HG02943 (cell line): Measurements from ENCODE around the gene GAGE12F.
"Not testable (repeated sequence)": the region's sequence is repeated elsewhere in the genome, so short reads cannot be mapped to it uniquely, and the experiment has no call there.

Experiments
- ATAC-seq: cut with Tn5 transposase; IDR thresholded peaks from one replicate; pipeline ENCODE4 v1.9.1; 2021; ENCODE audit warnings: mild to moderate bottlenecking, low read depth, moderate library complexity; ENCODE audit not compliant: unreplicated experiment

The GAGE12F gene, protein sequence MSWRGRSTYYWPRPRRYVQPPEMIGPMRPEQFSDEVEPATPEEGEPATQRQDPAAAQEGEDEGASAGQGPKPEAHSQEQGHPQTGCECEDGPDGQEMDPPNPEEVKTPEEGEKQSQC

DNA sequence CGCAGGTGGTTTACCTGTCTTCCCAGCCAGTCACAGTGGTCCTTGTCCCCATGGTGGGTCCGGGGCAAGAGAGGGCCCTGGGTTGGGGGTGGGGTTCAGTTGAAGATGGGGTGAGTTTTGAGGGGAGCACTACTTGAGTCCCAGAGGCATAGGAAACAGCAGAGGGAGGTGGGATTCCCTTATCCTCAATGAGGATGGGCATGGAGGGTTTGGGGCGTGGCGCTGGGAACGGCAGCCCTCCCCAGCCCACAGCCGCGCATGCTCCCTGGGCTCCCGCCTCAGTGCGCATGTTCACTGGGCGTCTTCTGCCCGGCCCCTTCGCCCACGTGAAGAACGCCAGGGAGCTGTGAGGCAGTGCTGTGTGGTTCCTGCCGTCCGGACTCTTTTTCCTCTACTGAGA is at the start of gene GAGE12F:
Gene GAGE12F (plus strand): TSS at position 301 of the 400 bp plus-strand sequence. CDS start 1,155 bp downstream, outside the sequence.
- not testable (repeated sequence) for ATAC-seq

DNA sequence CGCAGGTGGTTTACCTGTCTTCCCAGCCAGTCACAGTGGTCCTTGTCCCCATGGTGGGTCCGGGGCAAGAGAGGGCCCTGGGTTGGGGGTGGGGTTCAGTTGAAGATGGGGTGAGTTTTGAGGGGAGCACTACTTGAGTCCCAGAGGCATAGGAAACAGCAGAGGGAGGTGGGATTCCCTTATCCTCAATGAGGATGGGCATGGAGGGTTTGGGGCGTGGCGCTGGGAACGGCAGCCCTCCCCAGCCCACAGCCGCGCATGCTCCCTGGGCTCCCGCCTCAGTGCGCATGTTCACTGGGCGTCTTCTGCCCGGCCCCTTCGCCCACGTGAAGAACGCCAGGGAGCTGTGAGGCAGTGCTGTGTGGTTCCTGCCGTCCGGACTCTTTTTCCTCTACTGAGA is 28.8 kb upstream of the GAGE12F start, which contains the start of gene GAGE12C:
Gene GAGE12C (plus strand): TSS at position 301 of the 400 bp plus-strand sequence. CDS start 1,155 bp downstream, outside the sequence.
- not testable (repeated sequence) for ATAC-seq

DNA sequence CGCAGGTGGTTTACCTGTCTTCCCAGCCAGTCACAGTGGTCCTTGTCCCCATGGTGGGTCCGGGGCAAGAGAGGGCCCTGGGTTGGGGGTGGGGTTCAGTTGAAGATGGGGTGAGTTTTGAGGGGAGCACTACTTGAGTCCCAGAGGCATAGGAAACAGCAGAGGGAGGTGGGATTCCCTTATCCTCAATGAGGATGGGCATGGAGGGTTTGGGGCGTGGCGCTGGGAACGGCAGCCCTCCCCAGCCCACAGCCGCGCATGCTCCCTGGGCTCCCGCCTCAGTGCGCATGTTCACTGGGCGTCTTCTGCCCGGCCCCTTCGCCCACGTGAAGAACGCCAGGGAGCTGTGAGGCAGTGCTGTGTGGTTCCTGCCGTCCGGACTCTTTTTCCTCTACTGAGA is 19.2 kb upstream of the GAGE12F start, which contains the start of gene GAGE12D:
Gene GAGE12D (plus strand): TSS at position 301 of the 400 bp plus-strand sequence. CDS start 1,155 bp downstream, outside the sequence.
- ATAC-seq, result not testable (repeated sequence)

DNA sequence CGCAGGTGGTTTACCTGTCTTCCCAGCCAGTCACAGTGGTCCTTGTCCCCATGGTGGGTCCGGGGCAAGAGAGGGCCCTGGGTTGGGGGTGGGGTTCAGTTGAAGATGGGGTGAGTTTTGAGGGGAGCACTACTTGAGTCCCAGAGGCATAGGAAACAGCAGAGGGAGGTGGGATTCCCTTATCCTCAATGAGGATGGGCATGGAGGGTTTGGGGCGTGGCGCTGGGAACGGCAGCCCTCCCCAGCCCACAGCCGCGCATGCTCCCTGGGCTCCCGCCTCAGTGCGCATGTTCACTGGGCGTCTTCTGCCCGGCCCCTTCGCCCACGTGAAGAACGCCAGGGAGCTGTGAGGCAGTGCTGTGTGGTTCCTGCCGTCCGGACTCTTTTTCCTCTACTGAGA is 9.7 kb upstream of the GAGE12F start, which contains the start of gene GAGE12E:
Gene GAGE12E (plus strand): TSS at position 301 of the 400 bp plus-strand sequence. CDS start 1,155 bp downstream, outside the sequence.
- ATAC-seq, result not testable (repeated sequence)

DNA sequence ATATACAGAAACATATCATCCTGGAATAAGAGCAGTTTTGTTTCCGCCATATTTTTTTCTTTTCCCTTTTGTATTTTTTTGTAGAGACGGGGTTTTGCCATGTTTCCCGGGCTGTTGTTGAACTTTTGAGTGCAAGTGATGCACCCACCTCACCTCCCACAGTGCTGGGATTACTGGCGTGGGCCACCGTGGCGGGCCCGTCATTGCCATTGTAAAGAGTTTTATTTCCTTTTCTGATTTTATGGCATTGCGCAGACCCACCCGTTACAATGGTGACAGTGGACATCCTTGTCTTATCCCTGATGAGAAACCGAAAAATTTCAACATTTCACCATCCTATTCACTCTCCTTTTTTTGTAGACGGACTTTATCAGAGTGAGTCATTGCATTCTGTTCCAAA is 8.1 kb downstream of the GAGE12F start:
- not testable (repeated sequence) for ATAC-seq

DNA sequence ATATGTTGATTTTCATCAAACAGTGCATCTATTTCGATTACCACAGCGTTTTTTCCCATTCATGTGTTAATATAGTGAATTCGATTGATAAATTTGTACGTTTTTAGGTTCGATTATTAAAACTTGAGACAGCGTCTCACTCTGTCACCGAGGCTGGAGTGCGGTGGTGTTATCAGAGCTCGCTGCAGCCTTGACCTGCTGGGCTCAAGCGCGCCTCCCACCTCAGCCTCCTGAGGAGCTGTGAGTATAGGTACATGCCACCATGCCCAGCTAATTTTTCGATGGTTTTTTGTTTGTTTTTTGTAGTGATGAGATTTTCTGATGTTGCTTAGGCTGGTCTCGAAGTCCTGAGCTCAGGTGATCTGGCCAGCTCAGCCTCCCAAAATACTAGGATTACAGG is 8.5 kb downstream of the GAGE12F start:
- not testable (repeated sequence) for ATAC-seq

DNA sequence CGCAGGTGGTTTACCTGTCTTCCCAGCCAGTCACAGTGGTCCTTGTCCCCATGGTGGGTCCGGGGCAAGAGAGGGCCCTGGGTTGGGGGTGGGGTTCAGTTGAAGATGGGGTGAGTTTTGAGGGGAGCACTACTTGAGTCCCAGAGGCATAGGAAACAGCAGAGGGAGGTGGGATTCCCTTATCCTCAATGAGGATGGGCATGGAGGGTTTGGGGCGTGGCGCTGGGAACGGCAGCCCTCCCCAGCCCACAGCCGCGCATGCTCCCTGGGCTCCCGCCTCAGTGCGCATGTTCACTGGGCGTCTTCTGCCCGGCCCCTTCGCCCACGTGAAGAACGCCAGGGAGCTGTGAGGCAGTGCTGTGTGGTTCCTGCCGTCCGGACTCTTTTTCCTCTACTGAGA is 9.5 kb downstream of the GAGE12F start, which contains the start of gene GAGE12G:
Gene GAGE12G (plus strand): TSS at position 301 of the 400 bp plus-strand sequence. CDS start 1,155 bp downstream, outside the sequence.
- ATAC-seq, result not testable (repeated sequence)

DNA sequence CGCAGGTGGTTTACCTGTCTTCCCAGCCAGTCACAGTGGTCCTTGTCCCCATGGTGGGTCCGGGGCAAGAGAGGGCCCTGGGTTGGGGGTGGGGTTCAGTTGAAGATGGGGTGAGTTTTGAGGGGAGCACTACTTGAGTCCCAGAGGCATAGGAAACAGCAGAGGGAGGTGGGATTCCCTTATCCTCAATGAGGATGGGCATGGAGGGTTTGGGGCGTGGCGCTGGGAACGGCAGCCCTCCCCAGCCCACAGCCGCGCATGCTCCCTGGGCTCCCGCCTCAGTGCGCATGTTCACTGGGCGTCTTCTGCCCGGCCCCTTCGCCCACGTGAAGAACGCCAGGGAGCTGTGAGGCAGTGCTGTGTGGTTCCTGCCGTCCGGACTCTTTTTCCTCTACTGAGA is 19.0 kb downstream of the GAGE12F start, which contains the start of gene GAGE12H:
Gene GAGE12H (plus strand): TSS at position 301 of the 400 bp plus-strand sequence. CDS start 1,155 bp downstream, outside the sequence.
- ATAC-seq, result not testable (repeated sequence)

DNA sequence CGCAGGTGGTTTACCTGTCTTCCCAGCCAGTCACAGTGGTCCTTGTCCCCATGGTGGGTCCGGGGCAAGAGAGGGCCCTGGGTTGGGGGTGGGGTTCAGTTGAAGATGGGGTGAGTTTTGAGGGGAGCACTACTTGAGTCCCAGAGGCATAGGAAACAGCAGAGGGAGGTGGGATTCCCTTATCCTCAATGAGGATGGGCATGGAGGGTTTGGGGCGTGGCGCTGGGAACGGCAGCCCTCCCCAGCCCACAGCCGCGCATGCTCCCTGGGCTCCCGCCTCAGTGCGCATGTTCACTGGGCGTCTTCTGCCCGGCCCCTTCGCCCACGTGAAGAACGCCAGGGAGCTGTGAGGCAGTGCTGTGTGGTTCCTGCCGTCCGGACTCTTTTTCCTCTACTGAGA is 28.6 kb downstream of the GAGE12F start, which contains the start of gene GAGE2A:
Gene GAGE2A (plus strand): TSS at position 301 of the 400 bp plus-strand sequence. CDS start 1,155 bp downstream, outside the sequence.
- not testable (repeated sequence) for ATAC-seq

DNA sequence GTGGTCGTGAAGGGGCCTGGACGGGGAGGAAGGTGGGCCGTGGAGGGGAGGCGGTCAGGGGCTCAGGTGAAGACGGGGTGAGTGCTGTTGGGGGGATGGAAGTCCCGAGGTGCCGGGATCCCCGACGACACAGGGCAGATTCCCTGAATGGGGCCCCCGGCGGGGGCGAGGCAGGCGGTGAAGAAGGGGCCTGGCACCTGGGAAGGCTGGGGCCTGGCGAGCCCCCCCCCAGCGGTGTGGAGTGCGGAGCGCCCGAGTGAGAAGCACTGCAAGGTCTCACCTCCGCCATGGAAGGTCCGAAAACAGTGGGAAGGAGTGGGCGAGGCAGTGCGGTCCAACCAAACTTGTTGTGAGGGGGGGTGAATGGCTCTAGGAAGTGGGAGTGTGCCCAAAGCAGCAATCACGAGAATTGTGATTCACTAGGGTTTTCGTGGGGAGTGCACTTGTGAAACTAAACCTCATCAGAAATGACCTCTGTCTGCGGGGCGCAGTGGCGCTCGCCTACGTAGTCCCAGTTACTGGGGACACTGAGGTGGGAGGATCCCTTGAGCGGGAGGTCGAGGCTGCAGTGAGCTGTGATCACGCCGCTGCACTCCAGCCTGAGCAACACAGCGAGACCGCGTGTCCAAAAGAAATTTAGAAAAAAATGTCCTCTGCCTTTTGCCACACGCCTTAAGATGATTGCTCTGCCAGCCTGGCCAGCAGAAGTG is 29.3 kb downstream of the GAGE12F start:
- not testable (repeated sequence) for ATAC-seq

DNA sequence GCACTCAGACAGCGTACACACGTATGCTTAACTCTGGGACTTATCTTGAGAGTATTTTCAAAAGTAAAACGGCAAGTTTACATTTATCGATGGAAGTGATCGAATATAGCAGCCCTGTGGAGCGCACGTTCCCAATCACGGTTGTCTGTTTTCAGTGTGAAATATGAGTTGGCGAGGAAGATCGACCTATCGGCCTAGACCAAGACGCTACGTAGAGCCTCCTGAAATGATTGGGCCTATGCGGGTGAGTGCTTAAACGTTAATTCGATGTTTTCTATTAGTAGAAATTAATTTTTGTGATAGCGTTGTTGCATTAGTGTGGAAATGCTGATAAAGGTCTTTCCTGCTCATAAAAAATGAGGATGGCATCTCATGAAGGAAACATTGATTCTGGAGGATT is 29.8 kb downstream of the GAGE12F start:
- ATAC-seq, result not testable (repeated sequence)

DNA sequence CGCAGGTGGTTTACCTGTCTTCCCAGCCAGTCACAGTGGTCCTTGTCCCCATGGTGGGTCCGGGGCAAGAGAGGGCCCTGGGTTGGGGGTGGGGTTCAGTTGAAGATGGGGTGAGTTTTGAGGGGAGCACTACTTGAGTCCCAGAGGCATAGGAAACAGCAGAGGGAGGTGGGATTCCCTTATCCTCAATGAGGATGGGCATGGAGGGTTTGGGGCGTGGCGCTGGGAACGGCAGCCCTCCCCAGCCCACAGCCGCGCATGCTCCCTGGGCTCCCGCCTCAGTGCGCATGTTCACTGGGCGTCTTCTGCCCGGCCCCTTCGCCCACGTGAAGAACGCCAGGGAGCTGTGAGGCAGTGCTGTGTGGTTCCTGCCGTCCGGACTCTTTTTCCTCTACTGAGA is 38.1 kb downstream of the GAGE12F start, which contains the start of gene GAGE1:
Gene GAGE1 (plus strand): TSS at position 301 of the 400 bp plus-strand sequence. CDS start 1,155 bp downstream, outside the sequence.
- not testable (repeated sequence) for ATAC-seq

DNA sequence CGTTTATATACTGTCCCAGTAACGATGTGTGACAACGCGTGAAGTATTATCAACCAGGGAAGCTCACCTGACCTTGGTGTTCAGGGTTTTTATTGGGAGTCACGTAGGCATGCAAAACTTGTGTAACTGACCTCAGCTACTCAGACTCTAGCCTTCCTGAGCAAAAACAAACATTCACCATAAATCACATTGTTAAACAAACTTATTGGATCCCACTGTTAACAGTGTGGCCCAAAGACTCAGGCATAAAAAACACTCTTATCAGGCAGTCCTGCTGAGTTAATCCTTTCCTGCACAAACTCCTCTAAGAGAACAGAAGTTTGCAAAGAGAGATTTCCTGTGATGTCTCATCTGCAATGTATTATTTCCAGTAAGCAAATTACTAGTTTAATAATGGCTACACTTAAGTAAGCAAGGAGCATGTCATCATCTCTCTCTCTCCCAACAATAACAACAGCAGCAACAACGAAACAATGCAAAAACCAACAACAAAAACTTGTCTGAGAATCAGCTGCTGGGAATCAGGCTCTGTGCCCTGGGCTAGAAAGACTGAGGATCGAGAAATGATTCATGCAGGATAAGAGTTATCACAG is 50.2 kb downstream of the GAGE12F start:
- ATAC-seq, result no peak
